ENCODE data around the gene RCBTB2. TPM values are rescaled to one million over a fixed set of nuclear protein-coding genes. Genes with fewer than 3 reads are reported as not detected.

RCBTB2 gene
- total RNA-seq, 1 donor from 2014 or later, result 5.7 TPM

DNA sequence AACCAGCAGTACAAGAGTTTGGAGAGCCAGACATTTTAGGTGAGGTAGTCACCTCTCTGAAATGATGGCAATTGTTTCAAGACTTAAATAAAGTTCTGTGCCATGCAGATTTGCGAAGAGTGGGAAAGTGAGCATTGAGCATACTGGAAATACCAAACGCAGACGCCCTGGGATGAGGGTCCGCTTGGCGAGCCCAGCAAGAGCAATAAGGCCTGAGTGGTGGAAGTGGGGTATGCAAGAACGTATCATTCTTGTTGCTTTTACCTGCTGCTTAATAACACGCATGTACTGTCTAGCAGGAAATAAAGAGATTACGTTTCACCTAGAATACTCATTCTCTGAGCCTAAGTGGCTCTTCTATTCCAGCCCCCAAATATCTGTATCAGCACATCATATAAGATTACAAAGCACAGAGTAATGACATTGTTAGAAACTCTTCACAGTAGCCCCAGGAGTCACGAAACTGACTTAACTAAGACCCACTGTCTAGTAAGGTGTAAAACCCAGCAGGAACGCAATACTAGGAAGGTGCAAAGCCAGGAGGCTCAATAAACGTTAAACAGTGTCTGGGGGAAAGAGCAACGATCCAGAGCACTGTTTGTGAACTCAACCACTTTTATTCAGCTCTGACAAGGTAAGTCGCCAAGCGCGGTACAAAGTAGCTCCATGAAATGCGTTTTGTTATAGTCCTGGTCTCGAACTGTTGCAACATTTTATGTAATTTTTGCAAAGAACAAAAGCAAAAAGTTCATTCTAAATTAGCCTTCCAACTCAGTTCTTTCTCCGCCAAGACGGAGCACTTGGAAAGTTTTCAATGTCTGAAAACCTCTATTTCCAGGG, 1.2 kb downstream of the RCBTB2 start:
- DNase-seq (ENCODE audit: low read depth, low spot score), result no peak

DNA sequence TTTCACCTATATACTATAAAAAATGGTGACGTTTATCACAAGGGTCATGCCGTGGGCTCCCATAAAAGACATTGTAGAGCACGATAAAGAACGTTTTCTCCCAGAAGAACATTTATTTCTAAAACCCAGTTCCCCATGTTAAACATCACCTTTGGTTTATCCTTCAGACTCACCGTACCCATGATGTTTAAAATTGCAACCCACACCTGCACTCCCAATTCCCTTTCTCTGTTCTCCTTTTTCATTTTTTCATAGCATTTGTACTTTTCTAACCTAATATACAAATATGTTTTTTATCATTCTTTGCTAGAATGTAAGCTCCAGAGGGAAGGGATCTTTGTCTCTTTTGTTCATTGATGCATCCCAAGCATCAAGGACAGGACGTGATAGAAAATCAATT, 2.0 kb downstream of the RCBTB2 start:
- DNase-seq (ENCODE audit: low read depth, low spot score), result no peak

DNA sequence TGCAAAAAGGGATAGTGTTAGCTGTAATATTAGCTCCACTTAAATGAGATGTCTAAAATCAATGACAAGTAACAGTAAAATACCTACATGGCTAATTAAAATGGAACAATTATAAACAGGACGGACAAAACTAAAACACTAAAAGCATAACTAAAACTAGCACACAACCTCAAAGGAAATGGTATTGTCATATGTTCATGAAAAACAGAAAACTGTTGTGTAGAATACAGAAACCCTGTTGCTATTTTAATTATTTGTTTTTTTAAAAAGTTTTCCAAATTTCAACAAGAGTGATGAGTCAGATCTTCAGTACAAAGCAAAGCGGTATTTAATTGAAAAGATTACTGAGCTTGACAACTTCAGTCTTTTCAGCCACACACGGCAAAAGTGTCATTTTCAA, 4.2 kb downstream of the RCBTB2 start:
- no peak for DNase-seq (ENCODE audit: low read depth, low spot score)

DNA sequence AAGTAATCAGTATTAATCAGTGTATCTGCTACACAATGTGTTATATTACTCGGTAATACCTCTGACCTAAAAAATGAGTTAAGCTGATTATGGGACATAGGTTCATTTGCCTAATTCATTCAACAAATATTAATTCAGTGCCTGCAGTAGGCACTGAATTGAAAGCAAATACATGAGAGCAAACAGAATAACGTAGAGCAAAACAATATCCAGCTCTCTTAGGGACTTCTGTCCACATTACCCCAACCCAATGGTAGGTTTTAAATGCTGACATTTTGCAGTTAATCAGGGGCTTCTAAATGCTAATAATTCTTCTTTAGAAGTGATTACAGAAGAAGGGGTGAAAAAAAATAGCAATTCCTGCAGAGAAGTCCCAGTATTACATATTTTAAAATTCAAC, 4.9 kb downstream of the RCBTB2 start:
- DNase-seq (ENCODE audit: low read depth, low spot score), result no peak

DNA sequence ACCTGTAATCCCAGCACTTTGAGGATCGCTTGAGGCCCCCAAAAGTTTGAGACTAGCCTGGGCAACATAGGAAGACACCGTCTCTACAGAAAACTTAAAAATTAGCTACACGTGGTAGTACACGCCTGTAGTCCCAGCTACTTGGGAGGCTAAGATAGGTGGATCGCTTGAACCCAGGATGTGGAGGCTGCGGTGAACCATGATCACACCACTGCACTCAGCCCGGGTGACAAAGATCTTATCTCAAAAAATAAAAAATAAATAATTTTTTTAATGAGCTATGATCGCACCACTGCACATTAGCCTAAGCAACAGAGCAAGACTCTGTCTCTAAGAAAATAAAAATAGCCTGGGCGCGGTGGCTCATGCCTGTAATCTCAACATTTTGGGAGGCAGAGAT, 6.6 kb downstream of the RCBTB2 start:
- no peak for DNase-seq (ENCODE audit: low read depth, low spot score)

DNA sequence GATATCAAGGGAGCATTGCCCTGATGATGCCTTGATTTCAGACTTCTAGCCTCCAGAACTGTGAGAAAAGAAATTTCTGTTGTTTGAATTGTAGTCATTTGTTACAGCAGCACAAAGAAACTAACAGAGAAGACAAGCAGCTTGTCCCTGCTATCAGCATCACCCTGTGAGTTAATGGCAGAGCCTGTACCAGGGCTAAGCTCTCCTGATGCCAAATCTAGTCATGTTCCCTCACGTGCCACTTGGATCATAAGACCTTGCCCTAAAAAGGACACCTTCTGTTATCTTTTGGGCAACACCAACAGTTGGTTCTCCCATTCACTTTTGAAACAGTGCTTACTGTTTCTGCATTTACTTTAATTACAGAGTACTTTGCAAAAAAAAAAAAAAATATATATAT, 14.8 kb downstream of the RCBTB2 start:
- no peak for DNase-seq (ENCODE audit: low read depth, low spot score)

DNA sequence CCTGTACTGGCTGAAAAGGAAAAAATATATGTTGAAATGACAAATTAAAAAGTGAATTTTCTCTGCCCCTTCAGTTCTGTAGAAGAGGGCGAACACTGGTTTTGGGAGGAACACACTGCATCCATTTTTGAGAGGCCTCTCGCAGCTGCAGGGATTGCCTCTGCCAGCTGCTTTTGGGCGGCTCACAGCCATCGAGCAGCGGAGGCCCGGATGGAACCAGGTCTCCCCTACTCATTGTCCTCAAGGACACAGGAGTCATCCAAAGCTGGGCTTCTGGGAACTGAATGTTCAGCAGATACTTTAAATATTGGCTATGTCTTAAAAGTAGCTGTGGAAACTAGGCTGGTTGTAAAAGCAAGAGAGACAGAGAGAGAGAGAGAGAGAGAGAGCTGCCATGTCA, 17.1 kb downstream of the RCBTB2 start:
- no peak for DNase-seq (ENCODE audit: low read depth, low spot score)

DNA sequence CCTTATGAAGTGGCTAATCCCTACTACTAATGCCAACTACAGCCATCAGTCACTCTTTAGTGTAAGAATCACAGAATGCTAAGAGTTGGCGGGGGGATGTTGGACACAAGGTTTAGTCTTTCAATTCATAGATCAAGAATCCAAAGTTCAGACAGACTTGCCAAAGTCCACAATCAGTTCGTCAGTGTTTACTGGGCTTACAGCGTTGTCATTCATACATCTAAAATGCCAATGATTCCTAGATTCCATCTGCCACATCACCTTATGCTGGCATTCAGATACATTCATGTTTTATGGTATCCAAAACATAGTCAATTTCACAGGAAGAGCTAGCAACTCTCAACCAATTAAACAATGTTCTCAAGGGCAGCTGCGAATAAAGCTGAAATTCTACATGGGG, 18.1 kb downstream of the RCBTB2 start:
- DNase-seq (ENCODE audit: low read depth, low spot score), result no peak

DNA sequence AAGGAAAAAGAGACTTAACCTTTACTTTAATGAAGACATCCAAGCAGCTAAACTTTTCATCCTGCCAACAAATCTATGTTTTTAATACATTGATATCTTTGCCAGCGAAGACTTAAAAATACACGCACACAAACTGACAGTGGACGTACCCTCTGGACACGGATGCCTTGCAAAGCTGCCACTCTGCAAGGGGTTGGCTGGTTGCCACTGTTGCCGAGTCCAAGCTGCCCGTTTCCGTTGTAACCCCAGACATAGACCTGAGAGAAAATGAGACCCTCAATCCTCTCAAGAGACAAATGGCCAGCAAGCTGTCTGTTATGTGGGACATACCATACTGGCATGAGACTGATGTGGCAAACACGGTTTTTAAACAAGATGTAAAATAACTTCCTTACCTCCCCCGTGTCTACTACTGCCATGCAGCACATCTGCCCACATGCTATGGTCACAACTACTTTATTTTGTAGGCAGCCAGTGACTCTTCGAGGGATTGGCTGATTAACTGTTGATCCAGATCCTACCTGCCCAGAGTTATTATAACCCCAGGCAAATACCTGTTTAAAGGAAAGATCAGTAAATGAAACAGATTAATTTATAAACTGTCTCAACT, 21.2 kb downstream of the RCBTB2 start:
- no peak for DNase-seq (ENCODE audit: low read depth, low spot score)

DNA sequence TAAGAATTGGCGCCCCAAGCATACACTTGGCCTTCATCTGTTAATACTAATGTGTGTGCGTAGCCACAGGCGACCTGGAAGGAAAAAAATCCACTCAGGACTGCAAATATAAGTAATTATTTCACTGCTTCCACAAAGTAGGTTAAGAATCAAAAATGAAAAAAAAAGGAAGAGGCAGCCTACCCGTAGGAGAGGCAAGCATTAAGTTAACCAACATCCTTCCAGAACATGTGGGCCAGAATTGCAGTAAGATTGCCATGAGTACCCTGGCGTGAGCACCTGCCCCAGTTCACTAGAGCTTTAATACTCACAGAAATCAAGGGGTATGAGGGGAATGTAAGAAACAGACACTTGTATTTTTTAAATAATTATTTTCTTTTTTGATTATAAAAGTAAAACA, 22.2 kb downstream of the RCBTB2 start:
- no peak for DNase-seq (ENCODE audit: low read depth, low spot score)

DNA sequence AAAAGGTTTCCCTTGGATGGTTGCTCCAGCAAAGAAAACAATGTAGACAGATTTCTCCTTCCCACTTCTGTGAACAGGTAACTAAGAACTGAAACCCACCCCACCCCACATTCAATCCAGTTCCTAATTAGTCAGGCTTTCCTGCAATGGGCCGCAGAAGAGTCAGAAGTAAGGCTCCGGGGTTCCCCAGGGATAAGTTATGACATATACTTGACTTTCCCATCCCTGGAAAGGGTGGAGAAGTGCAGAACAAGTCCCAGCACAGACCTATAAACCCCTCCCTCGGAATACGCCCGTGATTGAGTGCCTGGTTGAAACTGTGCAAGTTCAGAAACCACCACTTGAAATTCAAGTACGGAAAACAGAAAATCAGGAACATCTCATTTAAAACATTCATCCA, 24.9 kb downstream of the RCBTB2 start:
- DNase-seq (ENCODE audit: low read depth, low spot score), result no peak

DNA sequence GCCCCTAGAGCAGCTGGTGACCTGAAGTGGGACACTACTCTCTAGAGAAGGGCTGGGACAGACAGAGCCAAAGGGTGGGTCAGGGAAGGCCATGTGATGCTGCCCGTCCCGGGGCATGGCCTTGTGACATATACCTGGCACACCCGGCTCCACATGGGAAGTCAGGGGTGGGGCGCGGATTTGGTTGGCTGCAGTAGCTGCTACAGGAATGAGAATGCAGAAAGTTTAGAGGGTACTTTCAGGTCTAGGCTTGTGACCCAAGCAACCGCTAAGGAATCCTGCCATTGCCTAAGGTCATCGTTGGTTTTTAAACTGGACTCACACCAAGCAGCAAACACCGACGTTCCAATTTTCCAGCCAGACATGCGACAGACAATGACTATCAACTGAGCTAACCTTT, 25.9 kb downstream of the RCBTB2 start:
- no peak for DNase-seq (ENCODE audit: low read depth, low spot score)

DNA sequence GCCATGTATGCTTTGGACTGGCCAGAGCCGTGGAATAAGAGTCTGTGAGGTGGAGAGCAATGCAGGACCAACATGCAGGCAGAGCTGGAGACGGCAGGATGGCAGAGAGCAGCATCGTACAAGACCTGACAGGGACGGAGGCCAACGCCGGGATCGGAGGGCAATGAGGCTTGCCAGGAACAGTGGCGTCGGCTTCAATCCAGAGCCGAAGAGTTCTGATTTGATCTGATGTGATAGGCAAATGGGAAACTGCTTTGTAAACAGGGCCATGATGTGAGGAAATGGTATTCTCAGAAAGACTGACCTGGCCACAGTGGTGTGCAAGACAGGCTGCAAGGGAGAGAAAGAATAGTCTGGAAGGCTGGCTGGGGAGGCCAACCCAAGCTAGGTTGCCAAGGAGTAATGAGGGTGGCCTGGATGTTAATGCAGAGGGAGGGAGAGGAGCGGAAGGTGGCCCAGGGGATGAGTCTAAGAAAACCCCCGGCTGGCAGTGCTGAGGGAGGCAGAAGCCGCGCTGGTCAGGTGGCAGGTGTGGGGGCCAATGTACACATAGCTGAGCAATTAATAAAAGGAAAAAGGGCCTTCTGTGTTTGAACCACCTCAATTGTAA, 26.7 kb downstream of the RCBTB2 start:
- DNase-seq (ENCODE audit: low read depth, low spot score), result no peak

DNA sequence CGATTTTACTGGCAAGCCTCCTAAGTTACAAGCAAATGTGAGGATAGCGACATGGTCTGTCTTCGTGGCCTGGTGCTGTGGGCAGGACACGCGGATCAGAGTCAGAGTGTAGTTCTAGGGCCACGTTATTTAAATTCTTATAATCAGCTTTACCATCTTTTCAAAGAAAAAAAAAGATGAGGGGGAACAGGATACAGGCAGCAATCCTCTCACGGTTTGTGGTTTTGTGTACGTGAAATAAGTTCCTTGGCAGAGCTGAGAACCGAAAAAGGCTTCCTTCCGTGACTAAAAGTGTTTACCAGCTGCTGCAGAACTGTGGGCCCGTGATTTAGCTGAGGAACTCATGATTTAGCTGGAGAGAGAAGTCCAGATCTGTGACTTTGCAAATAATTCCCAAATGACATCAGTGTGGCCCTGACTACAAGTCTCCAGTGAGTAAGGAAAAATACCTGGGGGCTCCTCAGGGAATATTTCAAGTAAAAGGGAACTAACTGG, 27.2 kb downstream of the RCBTB2 start:
- DNase-seq (ENCODE audit: low read depth, low spot score), result no peak

DNA sequence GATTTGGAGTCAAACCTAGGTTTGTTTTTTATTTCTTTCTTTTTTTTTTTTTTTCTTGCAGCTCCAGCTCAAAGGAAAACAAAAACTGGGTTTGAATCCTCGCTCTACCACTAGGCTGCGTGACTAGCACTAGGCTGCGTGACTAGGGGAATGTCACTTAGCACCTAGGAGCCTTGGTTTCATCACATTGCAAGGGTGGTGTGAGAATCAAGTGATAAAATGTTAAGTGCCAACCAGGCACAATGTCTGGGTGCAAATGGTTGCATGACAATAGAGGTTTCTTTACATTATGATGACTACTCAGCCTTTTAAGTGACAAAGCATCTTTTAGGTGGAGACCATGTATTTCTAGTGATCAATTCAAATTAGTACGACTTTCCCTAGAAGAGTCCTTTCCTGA, 27.9 kb downstream of the RCBTB2 start:
- DNase-seq (ENCODE audit: low read depth, low spot score), result no peak

DNA sequence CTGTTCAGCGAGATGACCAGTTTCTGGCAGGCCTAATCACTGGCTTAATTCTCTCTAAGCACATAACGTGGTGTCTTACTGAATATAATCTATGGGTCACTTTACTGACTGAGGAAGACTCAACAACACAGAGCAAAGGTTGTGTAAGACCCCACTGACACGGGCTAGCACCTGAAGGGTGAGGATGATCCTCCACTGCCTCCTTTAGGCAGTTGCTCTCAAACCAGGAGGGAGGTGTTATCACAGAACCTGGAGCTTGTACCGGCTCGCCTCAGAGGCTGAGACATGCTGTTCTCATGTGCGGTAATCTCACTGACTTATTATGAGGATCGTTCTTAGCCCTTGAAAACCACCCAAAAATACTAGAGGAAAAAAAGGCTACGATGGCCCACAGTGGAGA, 28.3 kb downstream of the RCBTB2 start:
- DNase-seq (ENCODE audit: low read depth, low spot score), result no peak

DNA sequence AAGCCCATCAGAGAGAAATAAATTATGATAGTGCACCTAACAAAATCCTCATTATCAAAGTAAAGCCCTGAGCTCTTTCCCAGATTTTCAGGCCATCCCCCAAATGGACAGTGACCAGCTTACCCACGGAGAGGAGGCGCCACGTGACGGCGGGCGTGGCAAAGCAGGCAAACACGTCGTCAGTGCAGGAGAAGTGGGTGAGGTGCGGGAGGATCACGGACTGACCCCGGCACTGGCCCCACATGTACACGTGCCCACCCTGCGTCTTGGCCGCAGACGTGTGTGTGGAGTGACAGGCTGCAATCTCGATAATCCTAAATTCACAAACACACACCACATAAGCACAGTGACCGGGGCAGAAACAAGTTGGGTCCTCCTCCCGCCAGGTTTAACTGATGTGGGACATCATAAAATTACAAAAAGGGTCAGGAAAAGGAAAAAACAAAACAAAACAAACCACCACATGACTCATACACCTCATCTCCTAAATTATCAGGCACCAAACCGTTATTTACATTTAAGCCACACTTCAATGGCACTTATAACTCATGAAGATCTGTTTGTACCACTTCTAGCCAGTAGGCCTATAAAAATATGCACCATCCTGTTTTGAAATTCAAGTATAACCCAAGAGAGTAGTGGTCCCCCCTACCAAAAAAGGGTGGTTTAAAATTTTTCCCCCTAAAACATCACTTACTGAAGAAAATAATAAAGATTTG, 30.1 kb downstream of the RCBTB2 start:
- no peak for DNase-seq (ENCODE audit: low read depth, low spot score)

DNA sequence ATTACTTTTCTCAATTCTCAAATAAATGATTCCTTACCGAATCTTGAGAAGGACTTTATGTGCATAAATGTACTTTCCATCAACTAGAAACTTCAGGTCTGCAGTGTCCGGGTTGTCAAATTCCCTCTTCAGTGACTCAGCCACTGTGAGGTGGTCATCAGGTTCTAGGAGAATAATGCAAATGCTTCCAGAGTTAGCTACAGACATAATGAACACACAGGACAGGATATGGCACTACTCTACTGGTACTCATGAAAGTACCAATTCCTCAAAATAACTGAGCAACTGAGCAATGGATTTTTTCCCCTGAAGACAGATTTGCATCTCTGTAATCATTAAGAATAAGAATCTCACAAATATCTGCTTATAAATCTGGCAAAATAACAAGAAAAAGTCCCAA, 31.2 kb downstream of the RCBTB2 start:
- DNase-seq (ENCODE audit: low read depth, low spot score), result no peak

DNA sequence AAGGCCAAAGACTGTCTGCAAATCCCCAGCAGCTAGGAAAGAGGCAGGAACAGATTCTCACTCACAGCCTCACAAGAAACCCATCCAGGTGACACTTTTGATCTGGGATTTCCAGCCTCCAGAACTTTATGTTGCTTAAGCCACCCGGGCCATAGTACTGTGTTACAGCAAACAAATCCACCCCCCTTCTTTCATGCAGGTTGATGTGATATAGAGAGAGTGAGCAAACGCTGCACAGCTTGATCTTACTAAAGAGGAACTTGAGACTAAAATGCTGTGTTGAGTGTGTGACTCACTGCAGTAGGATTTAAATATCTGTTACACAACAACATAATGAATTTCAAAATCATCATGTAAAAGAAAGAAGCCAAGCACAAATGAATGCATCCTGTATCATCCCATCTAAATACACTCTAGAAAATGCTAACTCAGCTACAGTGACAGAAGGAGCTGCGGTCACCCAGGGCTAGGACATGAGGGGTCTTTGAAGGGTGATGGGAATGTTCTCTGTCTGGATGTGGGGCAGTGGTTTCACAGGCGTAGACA, 32.2 kb downstream of the RCBTB2 start:
- DNase-seq (ENCODE audit: low read depth, low spot score), result no peak

DNA sequence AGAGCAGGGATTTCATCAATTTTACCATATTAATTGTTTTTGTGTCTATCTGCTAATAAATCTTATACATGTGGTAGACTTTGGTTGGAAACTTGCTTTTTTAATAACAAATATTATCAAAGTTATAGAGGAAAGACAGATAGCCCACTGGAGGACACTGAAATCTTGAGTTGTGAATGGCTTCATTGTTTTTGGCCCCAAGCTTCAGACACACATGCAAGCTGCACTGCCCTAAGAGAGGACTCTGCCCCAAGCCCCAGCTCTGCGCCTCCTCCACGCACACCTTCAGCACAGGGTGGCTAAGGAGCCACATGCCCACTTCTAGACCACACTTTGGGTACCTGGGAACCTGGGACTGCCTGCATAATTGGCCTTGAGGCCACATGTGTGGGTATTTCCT, 35.2 kb downstream of the RCBTB2 start:
- DNase-seq (ENCODE audit: low read depth, low spot score), result no peak

DNA sequence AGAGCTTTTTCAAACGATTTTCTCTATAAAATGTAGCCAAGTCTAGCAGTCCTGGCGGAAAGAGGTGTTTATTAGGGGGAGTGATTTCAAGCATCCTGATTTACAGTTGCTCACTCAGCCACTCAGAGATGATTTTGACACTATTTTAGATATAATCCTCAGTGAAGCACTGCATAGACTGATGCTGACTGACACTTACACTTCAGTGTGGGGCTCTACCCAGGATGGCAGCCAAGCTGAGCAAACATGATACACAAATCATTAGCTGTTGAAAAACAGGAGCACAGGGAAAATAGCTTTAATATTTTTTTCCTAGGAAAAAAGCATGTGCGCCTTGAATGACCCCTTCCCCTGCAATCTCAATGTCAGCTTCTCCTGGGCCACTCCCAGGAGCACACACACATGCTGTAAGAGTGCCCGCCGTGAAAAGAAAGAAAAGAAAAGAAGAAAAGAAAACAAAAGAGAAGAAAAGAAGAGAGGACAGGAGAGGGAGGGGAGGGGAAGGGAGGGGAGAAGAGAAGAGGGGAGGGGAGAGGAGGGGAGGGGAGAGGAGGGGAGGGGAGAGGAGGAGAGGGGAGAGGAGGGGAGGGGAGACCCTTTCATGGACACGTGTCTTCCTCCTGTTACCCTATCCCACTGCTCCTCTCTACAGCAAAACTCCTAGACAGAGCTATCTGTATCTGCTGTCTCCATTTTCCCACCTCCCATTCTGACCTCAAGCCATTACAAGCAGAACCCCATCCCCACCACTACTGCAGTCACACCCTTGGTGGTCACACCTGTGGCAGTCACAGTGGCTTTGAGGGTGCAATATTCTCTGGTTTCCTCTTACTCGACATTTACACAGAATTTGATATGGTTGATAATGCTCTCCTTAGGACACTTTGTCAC, 36.4 kb downstream of the RCBTB2 start:
- no peak for DNase-seq (ENCODE audit: low read depth, low spot score)

Data from pulmonary artery endothelial cell (primary cell).